ENCODE results near the gene PPP1R14D.

DNA sequence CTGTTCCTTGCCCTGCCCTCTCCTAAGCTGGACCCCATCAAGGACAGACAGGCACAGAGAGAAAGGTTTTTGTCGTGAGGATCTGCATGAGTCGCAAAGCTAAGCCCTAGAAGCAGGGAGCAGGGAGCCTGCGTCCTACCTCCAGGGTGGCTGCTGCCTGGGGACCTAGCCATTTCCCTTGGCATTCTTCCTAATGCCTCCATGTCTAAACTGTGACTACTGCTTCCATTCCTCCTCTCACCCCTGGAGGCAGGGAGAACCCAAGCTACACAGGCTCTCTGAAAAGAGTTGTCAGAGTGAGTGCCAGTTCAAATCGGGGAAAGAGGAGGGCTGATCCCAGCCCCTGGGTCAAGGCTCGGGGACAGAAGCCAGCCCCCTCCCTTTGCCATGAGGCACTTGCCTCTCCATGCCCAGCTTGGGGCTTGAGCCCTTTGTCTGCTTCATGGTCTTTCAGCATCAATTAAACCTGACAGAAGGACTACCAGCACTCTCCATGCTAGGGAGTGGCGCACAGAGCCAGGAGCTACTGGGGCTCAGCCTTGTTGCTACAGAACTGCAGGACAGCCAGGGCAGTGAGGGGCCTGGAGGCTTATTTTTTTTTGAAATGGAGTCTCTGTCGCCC lies 62.2 kb downstream of the PPP1R14D start:
- TF ChIP-seq, protein P1, sequence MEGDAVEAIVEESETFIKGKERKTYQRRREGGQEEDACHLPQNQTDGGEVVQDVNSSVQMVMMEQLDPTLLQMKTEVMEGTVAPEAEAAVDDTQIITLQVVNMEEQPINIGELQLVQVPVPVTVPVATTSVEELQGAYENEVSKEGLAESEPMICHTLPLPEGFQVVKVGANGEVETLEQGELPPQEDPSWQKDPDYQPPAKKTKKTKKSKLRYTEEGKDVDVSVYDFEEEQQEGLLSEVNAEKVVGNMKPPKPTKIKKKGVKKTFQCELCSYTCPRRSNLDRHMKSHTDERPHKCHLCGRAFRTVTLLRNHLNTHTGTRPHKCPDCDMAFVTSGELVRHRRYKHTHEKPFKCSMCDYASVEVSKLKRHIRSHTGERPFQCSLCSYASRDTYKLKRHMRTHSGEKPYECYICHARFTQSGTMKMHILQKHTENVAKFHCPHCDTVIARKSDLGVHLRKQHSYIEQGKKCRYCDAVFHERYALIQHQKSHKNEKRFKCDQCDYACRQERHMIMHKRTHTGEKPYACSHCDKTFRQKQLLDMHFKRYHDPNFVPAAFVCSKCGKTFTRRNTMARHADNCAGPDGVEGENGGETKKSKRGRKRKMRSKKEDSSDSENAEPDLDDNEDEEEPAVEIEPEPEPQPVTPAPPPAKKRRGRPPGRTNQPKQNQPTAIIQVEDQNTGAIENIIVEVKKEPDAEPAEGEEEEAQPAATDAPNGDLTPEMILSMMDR (IDR thresholded peaks at IDR 0.05): no peak
- TF ChIP-seq SIN3A (IDR thresholded peaks at IDR 0.05; ENCODE audit: borderline replicate concordance, insufficient read depth, low read depth, low read length): no peak
